ENCODE measurements around the gene CXCR5. TPM values are rescaled to one million over a fixed set of nuclear protein-coding genes. Genes with fewer than 3 reads are reported as not detected.
A peak's percentile ranks its signal among the peaks of the same experiment; 100 is the strongest.

The CXCR5 gene
- total and polyA plus RNA-seq, 3 experiments from 2014 or later, result 4.5 to 6.3 (median 5.8) TPM

GRCh38 chr11:118878163-118878563 lies 5.5 kb upstream of the CXCR5 start:
- Histone ChIP-seq H3K27ac (ENCODE audit: low read depth, low read length) (no peak overlapping the region), H3K4me1 (ENCODE audit: insufficient read depth, low read length) (peaks cover 89% of the 10 kb centered on the region), H3K9me3 (ENCODE audit: low read length) (no peaks in the 10 kb centered on the region), H3K4me3 (ENCODE audit: low read length) (peak overlapping the region; percentile 11), H3K27me3 (ENCODE audit: insufficient read depth, low read length, poor library complexity, severe bottlenecking) (no peaks in the 10 kb centered on the region), H3K36me3 (ENCODE audit: insufficient read depth, low read length) (no peaks in the 10 kb centered on the region)
- peaks cover 76 to 92% (median 90%) of the 10 kb centered on the region in 3 donors for H3K4me1 Mint-ChIP-seq
- DNase-seq, result peak in 1 of 5 donors; percentile 58
- H3K36me3 Mint-ChIP-seq, result peaks cover 0 to under 1% (median 0%) of the 10 kb centered on the region in 3 donors
- H3K27me3 Mint-ChIP-seq, result no peaks in the 10 kb centered on the region
- CTCF ChIA-PET, result interaction anchor here (0.5 to 3.5 kb wide), 7 partner anchors 8 to 456 kb away, joined by 3 to 27 read pairs (median 4); no protein-coding TSS in a partner anchor
- no peaks in the 10 kb centered on the region for H3K9me3 Mint-ChIP-seq
- H3K4me3 Mint-ChIP-seq, result peak overlapping the region in 3 of 7 donors; percentile 2 to 25 (median 24)
- H3K27ac Mint-ChIP-seq, result peak overlapping the region; percentile 77 to 99 (median 98)
- POLR2A ChIA-PET, result interaction anchor here (0.6 to 3.2 kb wide), 6 partner anchors 8 to 175 kb away, joined by 3 to 68 read pairs (median 7); partner anchors contain the start of gene DDX6

GRCh38 chr11:118881228-118881627 lies 2.5 kb upstream of the CXCR5 start:
- POLR2A ChIA-PET, result no interaction called here
- Histone ChIP-seq H3K4me1 (ENCODE audit: insufficient read depth, low read length) (peaks cover 75% of the 10 kb centered on the region), H3K27ac (ENCODE audit: low read depth, low read length) (no peak overlapping the region), H3K36me3 (ENCODE audit: insufficient read depth, low read length) (no peaks in the 10 kb centered on the region), H3K9me3 (ENCODE audit: low read length) (no peaks in the 10 kb centered on the region), H3K4me3 (ENCODE audit: low read length) (no peak overlapping the region), H3K27me3 (ENCODE audit: insufficient read depth, low read length, poor library complexity, severe bottlenecking) (no peaks in the 10 kb centered on the region)
- peak in 1 of 5 donors; percentile 16 for DNase-seq
- peaks cover 61 to 80% (median 70%) of the 10 kb centered on the region in 3 donors for H3K4me1 Mint-ChIP-seq
- CTCF ChIA-PET, result no interaction called here
- no peaks in the 10 kb centered on the region for H3K27me3 Mint-ChIP-seq
- H3K4me3 Mint-ChIP-seq, result peak overlapping the region in 1 of 7 donors; percentile 6
- H3K36me3 Mint-ChIP-seq, result peaks cover 0 to 4% (median 3%) of the 10 kb centered on the region in 3 donors
- no peaks in the 10 kb centered on the region for H3K9me3 Mint-ChIP-seq
- H3K27ac Mint-ChIP-seq, result peak overlapping the region in 4 of 8 donors; percentile 31 to 63 (median 44)

GRCh38 chr11:118882491-118882890 lies 1.2 kb upstream of the CXCR5 start:
- Histone ChIP-seq H3K27ac (ENCODE audit: low read depth, low read length) (no peak overlapping the region), H3K27me3 (ENCODE audit: insufficient read depth, low read length, poor library complexity, severe bottlenecking) (no peaks in the 10 kb centered on the region), H3K9me3 (ENCODE audit: low read length) (no peaks in the 10 kb centered on the region), H3K4me1 (ENCODE audit: insufficient read depth, low read length) (peaks cover 73% of the 10 kb centered on the region), H3K4me3 (ENCODE audit: low read length) (no peak overlapping the region), H3K36me3 (ENCODE audit: insufficient read depth, low read length) (no peaks in the 10 kb centered on the region)
- DNase-seq, result peak in 1 of 5 donors; percentile 30
- ChIA-PET CTCF (interaction anchor here (1.2 to 2.2 kb wide), 3 partner anchors 12 to 47 kb away, joined by 3 to 10 read pairs (median 9); no protein-coding TSS in a partner anchor), POLR2A (interaction anchor here (0.7 to 2.5 kb wide), 3 partner anchors 11 to 91 kb away, joined by 3 to 9 read pairs (median 4); partner anchors contain the start of gene DDX6)
- Mint-ChIP-seq H3K36me3 (peaks cover 0 to 4% (median 3%) of the 10 kb centered on the region in 3 donors), H3K4me1 (peaks cover 55 to 78% (median 64%) of the 10 kb centered on the region in 3 donors), H3K4me3 (peak overlapping the region in 5 of 7 donors; percentile 13 to 76 (median 51)), H3K27me3 (no peaks in the 10 kb centered on the region), H3K27ac (peak overlapping the region in 7 of 8 donors; percentile 61 to 96 (median 73)), H3K9me3 (no peaks in the 10 kb centered on the region)

GRCh38 chr11:118883004-118883367 lies 706 bp upstream of the CXCR5 start:
- Histone ChIP-seq H3K4me1 (ENCODE audit: insufficient read depth, low read length) (peaks cover 70% of the 10 kb centered on the region), H3K27me3 (ENCODE audit: insufficient read depth, low read length, poor library complexity, severe bottlenecking) (no peaks in the 10 kb centered on the region), H3K36me3 (ENCODE audit: insufficient read depth, low read length) (no peaks in the 10 kb centered on the region), H3K4me3 (ENCODE audit: low read length) (no peak overlapping the region), H3K27ac (ENCODE audit: low read depth, low read length) (no peak overlapping the region), H3K9me3 (ENCODE audit: low read length) (no peaks in the 10 kb centered on the region)
- Mint-ChIP-seq H3K27ac (peak overlapping the region; percentile 69 to 96 (median 88)), H3K4me1 (peaks cover 52 to 78% (median 60%) of the 10 kb centered on the region in 3 donors), H3K27me3 (no peaks in the 10 kb centered on the region), H3K4me3 (peak overlapping the region in 6 of 7 donors; percentile 16 to 80 (median 71)), H3K36me3 (peaks cover 0 to 4% (median 3%) of the 10 kb centered on the region in 3 donors), H3K9me3 (no peaks in the 10 kb centered on the region)
- no peak for DNase-seq
- CTCF ChIA-PET, result interaction anchor here (1.2 to 2.2 kb wide), 3 partner anchors 12 to 46 kb away, joined by 3 to 10 read pairs (median 9); no protein-coding TSS in a partner anchor
- POLR2A ChIA-PET, result interaction anchor here (0.7 to 2.5 kb wide), 4 partner anchors 9 to 91 kb away, joined by 3 to 9 read pairs (median 5); partner anchors contain the start of gene DDX6

GRCh38 chr11:118884875-118885274 lies 1.2 kb downstream of the CXCR5 start:
- Mint-ChIP-seq H3K9me3 (no peaks in the 10 kb centered on the region), H3K27me3 (no peaks in the 10 kb centered on the region), H3K4me3 (peak overlapping the region; percentile 54 to 80 (median 75)), H3K27ac (peak overlapping the region in 6 of 8 donors; percentile 20 to 88 (median 64)), H3K36me3 (peaks cover 0 to 4% (median 3%) of the 10 kb centered on the region in 3 donors), H3K4me1 (peaks cover 55 to 79% (median 61%) of the 10 kb centered on the region in 3 donors)
- H3K27me3 ChIP-seq (ENCODE audit: insufficient read depth, low read length, poor library complexity, severe bottlenecking), result no peaks in the 10 kb centered on the region
- no peaks in the 10 kb centered on the region for H3K9me3 ChIP-seq (ENCODE audit: low read length)
- peaks cover 73% of the 10 kb centered on the region for H3K4me1 ChIP-seq (ENCODE audit: insufficient read depth, low read length)
- CTCF ChIA-PET, result interaction anchor here (1.5 to 2.2 kb wide), 2 partner anchors 14 to 92 kb away, joined by 6 to 10 read pairs; no protein-coding TSS in a partner anchor
- H3K36me3 ChIP-seq (ENCODE audit: insufficient read depth, low read length), result no peaks in the 10 kb centered on the region
- H3K27ac ChIP-seq (ENCODE audit: low read depth, low read length), result no peak overlapping the region
- peak in 1 of 5 donors; percentile 13 for DNase-seq
- no peak overlapping the region for H3K4me3 ChIP-seq (ENCODE audit: low read length)
- POLR2A ChIA-PET, result interaction anchor here (0.7 to 2.5 kb wide), 3 partner anchors 8 to 93 kb away, joined by 3 to 9 read pairs (median 4); partner anchors contain the start of gene DDX6

GRCh38 chr11:118885319-118885718 lies 1.6 kb downstream of the CXCR5 start:
- Mint-ChIP-seq H3K36me3 (peaks cover 0 to 4% (median 3%) of the 10 kb centered on the region in 3 donors), H3K9me3 (no peaks in the 10 kb centered on the region), H3K27me3 (no peaks in the 10 kb centered on the region), H3K4me3 (peak overlapping the region in 6 of 7 donors; percentile 47 to 78 (median 71)), H3K4me1 (peaks cover 56 to 81% (median 63%) of the 10 kb centered on the region in 3 donors), H3K27ac (peak overlapping the region in 5 of 8 donors; percentile 50 to 88 (median 79))
- Histone ChIP-seq H3K27me3 (ENCODE audit: insufficient read depth, low read length, poor library complexity, severe bottlenecking) (no peaks in the 10 kb centered on the region), H3K9me3 (ENCODE audit: low read length) (no peaks in the 10 kb centered on the region), H3K36me3 (ENCODE audit: insufficient read depth, low read length) (no peaks in the 10 kb centered on the region), H3K4me3 (ENCODE audit: low read length) (no peak overlapping the region), H3K4me1 (ENCODE audit: insufficient read depth, low read length) (peaks cover 77% of the 10 kb centered on the region), H3K27ac (ENCODE audit: low read depth, low read length) (no peak overlapping the region)
- POLR2A ChIA-PET, result interaction anchor here (0.7 to 1.6 kb wide), 2 partner anchors 9 to 13 kb away, joined by 3 to 4 read pairs; no protein-coding TSS in a partner anchor
- CTCF ChIA-PET, result interaction anchor here (1.4 kb wide), 1 partner anchor 15 kb away, joined by 5 read pairs; no protein-coding TSS in a partner anchor
- peak in 1 of 5 donors; percentile 38 for DNase-seq

GRCh38 chr11:118885831-118886565 lies 2.3 kb downstream of the CXCR5 start:
- H3K36me3 Mint-ChIP-seq, result peaks cover 0 to 6% (median 4%) of the 10 kb centered on the region in 3 donors
- Histone ChIP-seq H3K4me3 (ENCODE audit: low read length) (no peak overlapping the region), H3K27ac (ENCODE audit: low read depth, low read length) (no peak overlapping the region)

More at GRCh38 chr11:118885831-118886565, 2.3 kb downstream of the CXCR5 start:
- peak overlapping the region; percentile 47 to 88 (median 71) for H3K4me3 Mint-ChIP-seq
- peak in 1 of 5 donors; percentile 7 for DNase-seq
- ChIA-PET CTCF (interaction anchor here (0.9 to 1.4 kb wide), 2 partner anchors 9 to 16 kb away, joined by 3 to 5 read pairs; no protein-coding TSS in a partner anchor), POLR2A (interaction anchor here (0.7 to 1.6 kb wide), 2 partner anchors 9 to 13 kb away, joined by 3 to 4 read pairs; no protein-coding TSS in a partner anchor)
- Histone ChIP-seq H3K9me3 (ENCODE audit: low read length) (no peaks in the 10 kb centered on the region), H3K4me1 (ENCODE audit: insufficient read depth, low read length) (peaks cover 79% of the 10 kb centered on the region), H3K36me3 (ENCODE audit: insufficient read depth, low read length) (no peaks in the 10 kb centered on the region), H3K27me3 (ENCODE audit: insufficient read depth, low read length, poor library complexity, severe bottlenecking) (no peaks in the 10 kb centered on the region)
- no peaks in the 10 kb centered on the region for H3K9me3 Mint-ChIP-seq
- H3K4me1 Mint-ChIP-seq, result peaks cover 59 to 82% (median 64%) of the 10 kb centered on the region in 3 donors
- no peaks in the 10 kb centered on the region for H3K27me3 Mint-ChIP-seq
- peak overlapping the region in 6 of 8 donors; percentile 13 to 84 (median 56) for H3K27ac Mint-ChIP-seq

Data from CD8-positive, alpha-beta memory T cell (primary cell).